ENCODE measurements around the gene TMEM9. TPM values are rescaled to one million over a fixed set of nuclear protein-coding genes. Genes with fewer than 3 reads are reported as not detected.

The TMEM9 gene
- total and polyA plus RNA-seq, 9 of the 15 experiments (the other 6 are each of a cell fraction or from before 2014, with no cell fraction given): 30.4 to 107 (median 67.6) TPM

DNA sequence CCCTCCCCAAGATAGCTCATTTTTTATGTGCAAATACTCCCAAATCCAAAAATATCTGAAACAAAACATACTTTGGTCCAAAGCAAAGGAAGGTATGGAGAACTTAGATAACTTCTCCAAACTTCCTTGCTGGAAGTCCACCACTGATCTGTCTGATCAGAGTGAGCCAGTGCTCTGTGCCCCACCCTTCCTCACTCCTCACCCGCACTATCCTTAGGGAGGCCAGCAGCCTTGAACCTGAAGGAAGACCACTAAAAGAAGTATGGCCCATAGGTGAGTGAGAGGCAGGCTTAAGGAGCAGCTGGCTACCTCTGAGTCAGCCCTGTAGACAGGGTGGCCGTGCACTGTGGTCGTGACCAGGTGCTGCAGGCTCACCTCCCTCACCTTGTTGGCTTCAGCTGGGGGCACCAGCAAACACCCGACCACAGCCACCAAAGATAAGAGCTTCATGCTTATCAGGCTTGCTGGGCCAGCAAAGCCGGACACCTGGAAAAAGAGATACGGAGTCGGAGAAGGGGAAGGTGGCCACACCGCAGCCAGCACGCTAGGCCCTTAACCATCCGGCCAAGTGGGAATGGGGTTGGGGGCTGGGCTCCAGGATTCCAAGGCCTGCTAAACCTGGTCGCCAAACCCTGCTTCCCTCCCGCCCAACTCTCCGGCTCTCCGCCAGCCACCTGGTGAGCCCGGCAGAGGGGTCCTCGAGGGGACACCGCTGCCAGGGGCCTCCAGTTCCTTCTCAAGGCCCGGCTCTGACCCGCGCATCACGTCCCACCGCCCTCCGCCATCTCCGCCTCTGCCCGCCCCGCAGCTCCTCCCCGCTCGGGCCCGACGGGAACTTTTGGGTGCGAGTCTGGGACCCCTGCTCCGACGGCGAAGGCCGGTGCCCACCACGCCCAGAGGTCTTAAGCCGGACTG, 543 bp downstream of the TMEM9 start (continued):
- TF ChIP-seq, protein P1, sequence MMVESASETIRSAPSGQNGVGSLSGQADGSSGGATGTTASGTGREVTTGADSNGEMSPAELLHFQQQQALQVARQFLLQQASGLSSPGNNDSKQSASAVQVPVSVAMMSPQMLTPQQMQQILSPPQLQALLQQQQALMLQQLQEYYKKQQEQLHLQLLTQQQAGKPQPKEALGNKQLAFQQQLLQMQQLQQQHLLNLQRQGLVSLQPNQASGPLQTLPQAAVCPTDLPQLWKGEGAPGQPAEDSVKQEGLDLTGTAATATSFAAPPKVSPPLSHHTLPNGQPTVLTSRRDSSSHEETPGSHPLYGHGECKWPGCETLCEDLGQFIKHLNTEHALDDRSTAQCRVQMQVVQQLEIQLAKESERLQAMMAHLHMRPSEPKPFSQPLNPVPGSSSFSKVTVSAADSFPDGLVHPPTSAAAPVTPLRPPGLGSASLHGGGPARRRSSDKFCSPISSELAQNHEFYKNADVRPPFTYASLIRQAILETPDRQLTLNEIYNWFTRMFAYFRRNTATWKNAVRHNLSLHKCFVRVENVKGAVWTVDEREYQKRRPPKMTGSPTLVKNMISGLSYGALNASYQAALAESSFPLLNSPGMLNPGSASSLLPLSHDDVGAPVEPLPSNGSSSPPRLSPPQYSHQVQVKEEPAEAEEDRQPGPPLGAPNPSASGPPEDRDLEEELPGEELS (CRISPR knock-in tag; IDR thresholded peaks at IDR 0.05; ENCODE audit: borderline replicate concordance): no peak
- TF ChIP-seq, protein P2, sequence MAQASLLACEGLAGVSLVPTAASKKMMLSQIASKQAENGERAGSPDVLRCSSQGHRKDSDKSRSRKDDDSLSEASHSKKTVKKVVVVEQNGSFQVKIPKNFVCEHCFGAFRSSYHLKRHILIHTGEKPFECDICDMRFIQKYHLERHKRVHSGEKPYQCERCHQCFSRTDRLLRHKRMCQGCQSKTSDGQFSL (CRISPR knock-in tag; IDR thresholded peaks at IDR 0.05): no peak
- TF ChIP-seq, protein P2 (tag; IDR thresholded peaks at IDR 0.05): no peak
- TF ChIP-seq CBFA2T2 (conservative IDR thresholded peaks at IDR 0.05) (peak; percentile 96), ZNF699 (CRISPR knock-in tag; IDR thresholded peaks at IDR 0.05; ENCODE audit: insufficient replicate concordance) (no peak), RBM39 (optimal IDR thresholded peaks at IDR 0.05; ENCODE audit: low read depth, low read length) (no peak), MCM3 (IDR thresholded peaks at IDR 0.05) (no peak)
- TF ChIP-seq, protein P3, sequence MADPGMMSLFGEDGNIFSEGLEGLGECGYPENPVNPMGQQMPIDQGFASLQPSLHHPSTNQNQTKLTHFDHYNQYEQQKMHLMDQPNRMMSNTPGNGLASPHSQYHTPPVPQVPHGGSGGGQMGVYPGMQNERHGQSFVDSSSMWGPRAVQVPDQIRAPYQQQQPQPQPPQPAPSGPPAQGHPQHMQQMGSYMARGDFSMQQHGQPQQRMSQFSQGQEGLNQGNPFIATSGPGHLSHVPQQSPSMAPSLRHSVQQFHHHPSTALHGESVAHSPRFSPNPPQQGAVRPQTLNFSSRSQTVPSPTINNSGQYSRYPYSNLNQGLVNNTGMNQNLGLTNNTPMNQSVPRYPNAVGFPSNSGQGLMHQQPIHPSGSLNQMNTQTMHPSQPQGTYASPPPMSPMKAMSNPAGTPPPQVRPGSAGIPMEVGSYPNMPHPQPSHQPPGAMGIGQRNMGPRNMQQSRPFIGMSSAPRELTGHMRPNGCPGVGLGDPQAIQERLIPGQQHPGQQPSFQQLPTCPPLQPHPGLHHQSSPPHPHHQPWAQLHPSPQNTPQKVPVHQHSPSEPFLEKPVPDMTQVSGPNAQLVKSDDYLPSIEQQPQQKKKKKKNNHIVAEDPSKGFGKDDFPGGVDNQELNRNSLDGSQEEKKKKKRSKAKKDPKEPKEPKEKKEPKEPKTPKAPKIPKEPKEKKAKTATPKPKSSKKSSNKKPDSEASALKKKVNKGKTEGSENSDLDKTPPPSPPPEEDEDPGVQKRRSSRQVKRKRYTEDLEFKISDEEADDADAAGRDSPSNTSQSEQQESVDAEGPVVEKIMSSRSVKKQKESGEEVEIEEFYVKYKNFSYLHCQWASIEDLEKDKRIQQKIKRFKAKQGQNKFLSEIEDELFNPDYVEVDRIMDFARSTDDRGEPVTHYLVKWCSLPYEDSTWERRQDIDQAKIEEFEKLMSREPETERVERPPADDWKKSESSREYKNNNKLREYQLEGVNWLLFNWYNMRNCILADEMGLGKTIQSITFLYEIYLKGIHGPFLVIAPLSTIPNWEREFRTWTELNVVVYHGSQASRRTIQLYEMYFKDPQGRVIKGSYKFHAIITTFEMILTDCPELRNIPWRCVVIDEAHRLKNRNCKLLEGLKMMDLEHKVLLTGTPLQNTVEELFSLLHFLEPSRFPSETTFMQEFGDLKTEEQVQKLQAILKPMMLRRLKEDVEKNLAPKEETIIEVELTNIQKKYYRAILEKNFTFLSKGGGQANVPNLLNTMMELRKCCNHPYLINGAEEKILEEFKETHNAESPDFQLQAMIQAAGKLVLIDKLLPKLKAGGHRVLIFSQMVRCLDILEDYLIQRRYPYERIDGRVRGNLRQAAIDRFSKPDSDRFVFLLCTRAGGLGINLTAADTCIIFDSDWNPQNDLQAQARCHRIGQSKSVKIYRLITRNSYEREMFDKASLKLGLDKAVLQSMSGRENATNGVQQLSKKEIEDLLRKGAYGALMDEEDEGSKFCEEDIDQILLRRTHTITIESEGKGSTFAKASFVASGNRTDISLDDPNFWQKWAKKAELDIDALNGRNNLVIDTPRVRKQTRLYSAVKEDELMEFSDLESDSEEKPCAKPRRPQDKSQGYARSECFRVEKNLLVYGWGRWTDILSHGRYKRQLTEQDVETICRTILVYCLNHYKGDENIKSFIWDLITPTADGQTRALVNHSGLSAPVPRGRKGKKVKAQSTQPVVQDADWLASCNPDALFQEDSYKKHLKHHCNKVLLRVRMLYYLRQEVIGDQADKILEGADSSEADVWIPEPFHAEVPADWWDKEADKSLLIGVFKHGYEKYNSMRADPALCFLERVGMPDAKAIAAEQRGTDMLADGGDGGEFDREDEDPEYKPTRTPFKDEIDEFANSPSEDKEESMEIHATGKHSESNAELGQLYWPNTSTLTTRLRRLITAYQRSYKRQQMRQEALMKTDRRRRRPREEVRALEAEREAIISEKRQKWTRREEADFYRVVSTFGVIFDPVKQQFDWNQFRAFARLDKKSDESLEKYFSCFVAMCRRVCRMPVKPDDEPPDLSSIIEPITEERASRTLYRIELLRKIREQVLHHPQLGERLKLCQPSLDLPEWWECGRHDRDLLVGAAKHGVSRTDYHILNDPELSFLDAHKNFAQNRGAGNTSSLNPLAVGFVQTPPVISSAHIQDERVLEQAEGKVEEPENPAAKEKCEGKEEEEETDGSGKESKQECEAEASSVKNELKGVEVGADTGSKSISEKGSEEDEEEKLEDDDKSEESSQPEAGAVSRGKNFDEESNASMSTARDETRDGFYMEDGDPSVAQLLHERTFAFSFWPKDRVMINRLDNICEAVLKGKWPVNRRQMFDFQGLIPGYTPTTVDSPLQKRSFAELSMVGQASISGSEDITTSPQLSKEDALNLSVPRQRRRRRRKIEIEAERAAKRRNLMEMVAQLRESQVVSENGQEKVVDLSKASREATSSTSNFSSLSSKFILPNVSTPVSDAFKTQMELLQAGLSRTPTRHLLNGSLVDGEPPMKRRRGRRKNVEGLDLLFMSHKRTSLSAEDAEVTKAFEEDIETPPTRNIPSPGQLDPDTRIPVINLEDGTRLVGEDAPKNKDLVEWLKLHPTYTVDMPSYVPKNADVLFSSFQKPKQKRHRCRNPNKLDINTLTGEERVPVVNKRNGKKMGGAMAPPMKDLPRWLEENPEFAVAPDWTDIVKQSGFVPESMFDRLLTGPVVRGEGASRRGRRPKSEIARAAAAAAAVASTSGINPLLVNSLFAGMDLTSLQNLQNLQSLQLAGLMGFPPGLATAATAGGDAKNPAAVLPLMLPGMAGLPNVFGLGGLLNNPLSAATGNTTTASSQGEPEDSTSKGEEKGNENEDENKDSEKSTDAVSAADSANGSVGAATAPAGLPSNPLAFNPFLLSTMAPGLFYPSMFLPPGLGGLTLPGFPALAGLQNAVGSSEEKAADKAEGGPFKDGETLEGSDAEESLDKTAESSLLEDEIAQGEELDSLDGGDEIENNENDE (IDR thresholded peaks at IDR 0.05; ENCODE audit: low read depth, low read length): no peak
- TF ChIP-seq, protein P4, sequence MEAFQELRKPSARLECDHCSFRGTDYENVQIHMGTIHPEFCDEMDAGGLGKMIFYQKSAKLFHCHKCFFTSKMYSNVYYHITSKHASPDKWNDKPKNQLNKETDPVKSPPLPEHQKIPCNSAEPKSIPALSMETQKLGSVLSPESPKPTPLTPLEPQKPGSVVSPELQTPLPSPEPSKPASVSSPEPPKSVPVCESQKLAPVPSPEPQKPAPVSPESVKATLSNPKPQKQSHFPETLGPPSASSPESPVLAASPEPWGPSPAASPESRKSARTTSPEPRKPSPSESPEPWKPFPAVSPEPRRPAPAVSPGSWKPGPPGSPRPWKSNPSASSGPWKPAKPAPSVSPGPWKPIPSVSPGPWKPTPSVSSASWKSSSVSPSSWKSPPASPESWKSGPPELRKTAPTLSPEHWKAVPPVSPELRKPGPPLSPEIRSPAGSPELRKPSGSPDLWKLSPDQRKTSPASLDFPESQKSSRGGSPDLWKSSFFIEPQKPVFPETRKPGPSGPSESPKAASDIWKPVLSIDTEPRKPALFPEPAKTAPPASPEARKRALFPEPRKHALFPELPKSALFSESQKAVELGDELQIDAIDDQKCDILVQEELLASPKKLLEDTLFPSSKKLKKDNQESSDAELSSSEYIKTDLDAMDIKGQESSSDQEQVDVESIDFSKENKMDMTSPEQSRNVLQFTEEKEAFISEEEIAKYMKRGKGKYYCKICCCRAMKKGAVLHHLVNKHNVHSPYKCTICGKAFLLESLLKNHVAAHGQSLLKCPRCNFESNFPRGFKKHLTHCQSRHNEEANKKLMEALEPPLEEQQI (IDR thresholded peaks at IDR 0.05): peak; percentile 61; the same call in 1 of the 2 replicates

Data from K562 (cell line).